Stimulated activated CD4-positive, alpha-beta T cell treated with anti-CD3 and anti-CD28 coated beads, Interleukin-4, amount 100 ng/mL, for 4 hours (primary cell): ENCODE measurements around the gene DCHS2.

Source experiments
- DNase-seq, 2 experiments: peaks; one replicate each; pipeline ENCODE4 v3.0.0-alpha.2; 2020

Gene DCHS2

GRCh38 chr4:154490234-154490582 is 1.4 kb downstream of the DCHS2 start:
- DNase-seq: no peak

- DNase-seq: no peak
Measured at GRCh38 chr4:154489558-154490233, 1.9 kb downstream of the DCHS2 start.

- DNase-seq: no peak
Measured at GRCh38 chr4:154487145-154487544, 4.5 kb downstream of the DCHS2 start.

GRCh38 chr4:154485127-154485773 is 6.3 kb downstream of the DCHS2 start:
- DNase-seq: no peak

GRCh38 chr4:154478547-154478946 is 13.1 kb downstream of the DCHS2 start:
- DNase-seq: no peak

GRCh38 chr4:154478128-154478527 is 13.5 kb downstream of the DCHS2 start:
- no peak for DNase-seq

GRCh38 chr4:154476232-154476631 is 15.4 kb downstream of the DCHS2 start:
- DNase-seq: no peak

- DNase-seq: no peak
Measured at GRCh38 chr4:154475820-154476219, 15.8 kb downstream of the DCHS2 start.

GRCh38 chr4:154473497-154473896 is 18.1 kb downstream of the DCHS2 start:
- DNase-seq: no peak

- no peak for DNase-seq
Measured at GRCh38 chr4:154472858-154473257, 18.7 kb downstream of the DCHS2 start.

- DNase-seq: no peak
Measured at GRCh38 chr4:154471526-154472331, 19.9 kb downstream of the DCHS2 start.

GRCh38 chr4:154471032-154471431 is 20.6 kb downstream of the DCHS2 start:
- DNase-seq: no peak

GRCh38 chr4:154467886-154468285 is 23.7 kb downstream of the DCHS2 start:
- no peak for DNase-seq

GRCh38 chr4:154466336-154466735 is 25.3 kb downstream of the DCHS2 start:
- no peak for DNase-seq

GRCh38 chr4:154465085-154465484 is 26.5 kb downstream of the DCHS2 start:
- DNase-seq: no peak

- no peak for DNase-seq
Measured at GRCh38 chr4:154464654-154465053, 26.9 kb downstream of the DCHS2 start.

GRCh38 chr4:154462081-154462810 is 29.4 kb downstream of the DCHS2 start:
- no peak for DNase-seq

- DNase-seq: no peak
Measured at GRCh38 chr4:154457471-154457870, 34.1 kb downstream of the DCHS2 start.

- DNase-seq: no peak
Measured at GRCh38 chr4:154456889-154457288, 34.7 kb downstream of the DCHS2 start.

- no peak for DNase-seq
Measured at GRCh38 chr4:154456240-154456639, 35.4 kb downstream of the DCHS2 start.

- DNase-seq: no peak
Measured at GRCh38 chr4:154455111-154455510, 36.5 kb downstream of the DCHS2 start.

- no peak for DNase-seq
Measured at GRCh38 chr4:154454710-154455109, 36.9 kb downstream of the DCHS2 start.

GRCh38 chr4:154452798-154453346 is 38.7 kb downstream of the DCHS2 start:
- DNase-seq: no peak
